WI38 (cell line): Measurements from ENCODE around the gene FHAD1.

Experiments
- H3K4me3 ChIP-seq: 2 replicates; pipeline ENCODE4 v1.5.1; 2011; ENCODE audit warnings: low read depth, mild to moderate bottlenecking, control low read depth, low read length
- TF ChIP-seq, protein P1 (sequence below): IDR thresholded peaks from 2 replicates; pipeline ENCODE4 v1.5.1; 2012; ENCODE audit warnings: low read depth, mild to moderate bottlenecking, control low read depth, low read length

FHAD1 gene

GRCh38 chr1:15212216-15212953 is 34.6 kb upstream of the FHAD1 start:
- no peak overlapping the region for H3K4me3 ChIP-seq
- TF ChIP-seq, protein P1, sequence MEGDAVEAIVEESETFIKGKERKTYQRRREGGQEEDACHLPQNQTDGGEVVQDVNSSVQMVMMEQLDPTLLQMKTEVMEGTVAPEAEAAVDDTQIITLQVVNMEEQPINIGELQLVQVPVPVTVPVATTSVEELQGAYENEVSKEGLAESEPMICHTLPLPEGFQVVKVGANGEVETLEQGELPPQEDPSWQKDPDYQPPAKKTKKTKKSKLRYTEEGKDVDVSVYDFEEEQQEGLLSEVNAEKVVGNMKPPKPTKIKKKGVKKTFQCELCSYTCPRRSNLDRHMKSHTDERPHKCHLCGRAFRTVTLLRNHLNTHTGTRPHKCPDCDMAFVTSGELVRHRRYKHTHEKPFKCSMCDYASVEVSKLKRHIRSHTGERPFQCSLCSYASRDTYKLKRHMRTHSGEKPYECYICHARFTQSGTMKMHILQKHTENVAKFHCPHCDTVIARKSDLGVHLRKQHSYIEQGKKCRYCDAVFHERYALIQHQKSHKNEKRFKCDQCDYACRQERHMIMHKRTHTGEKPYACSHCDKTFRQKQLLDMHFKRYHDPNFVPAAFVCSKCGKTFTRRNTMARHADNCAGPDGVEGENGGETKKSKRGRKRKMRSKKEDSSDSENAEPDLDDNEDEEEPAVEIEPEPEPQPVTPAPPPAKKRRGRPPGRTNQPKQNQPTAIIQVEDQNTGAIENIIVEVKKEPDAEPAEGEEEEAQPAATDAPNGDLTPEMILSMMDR = no peak

DNA sequence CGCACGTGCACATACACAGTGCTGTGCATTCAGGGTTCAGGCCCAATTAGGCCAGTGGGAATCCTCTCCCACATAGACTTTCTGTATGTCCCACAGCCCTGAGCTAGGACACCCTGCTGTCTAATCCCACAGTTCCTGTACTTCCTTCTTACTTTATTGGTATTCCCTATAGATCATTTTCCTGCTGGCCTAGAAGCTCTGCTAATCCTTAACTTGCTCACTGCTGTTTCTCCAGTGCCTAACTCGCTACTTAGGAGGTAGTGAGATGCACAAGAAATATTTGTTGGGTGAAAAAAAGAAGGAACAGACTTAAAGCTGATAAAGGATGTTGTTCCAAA is 34.1 kb upstream of the FHAD1 start:
- no peak overlapping the region for H3K4me3 ChIP-seq
- TF ChIP-seq, protein P1 = no peak

GRCh38 chr1:15213341-15213821 is 33.6 kb upstream of the FHAD1 start:
- no peak overlapping the region for H3K4me3 ChIP-seq
- TF ChIP-seq, protein P1 = no peak

GRCh38 chr1:15214527-15214926 is 32.5 kb upstream of the FHAD1 start:
- TF ChIP-seq, protein P1 = no peak
- no peak overlapping the region for H3K4me3 ChIP-seq

DNA sequence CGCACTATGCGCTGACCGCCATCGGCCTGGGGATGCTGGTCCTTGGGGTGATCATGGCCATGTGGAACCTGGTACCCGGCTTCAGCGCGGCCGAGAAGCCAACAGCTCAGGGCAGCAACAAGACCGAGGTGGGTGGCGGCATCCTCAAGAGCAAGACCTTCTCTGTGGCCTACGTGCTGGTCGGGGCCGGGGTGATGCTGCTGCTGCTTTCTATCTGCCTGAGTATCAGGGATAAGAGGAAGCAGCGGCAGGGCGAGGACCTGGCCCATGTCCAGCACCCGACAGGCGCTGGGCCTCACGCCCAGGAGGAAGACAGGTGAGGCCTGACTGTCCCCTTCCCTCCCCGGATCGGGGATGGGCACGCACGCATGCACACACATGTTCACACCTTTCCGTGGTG is 31.9 kb upstream of the FHAD1 start:
- TF ChIP-seq, protein P1 = no peak
- no peak overlapping the region for H3K4me3 ChIP-seq

- no peak overlapping the region for H3K4me3 ChIP-seq
- TF ChIP-seq, protein P1 = no peak
Observed at GRCh38 chr1:15217654-15218053, 29.4 kb upstream of the FHAD1 start.

DNA sequence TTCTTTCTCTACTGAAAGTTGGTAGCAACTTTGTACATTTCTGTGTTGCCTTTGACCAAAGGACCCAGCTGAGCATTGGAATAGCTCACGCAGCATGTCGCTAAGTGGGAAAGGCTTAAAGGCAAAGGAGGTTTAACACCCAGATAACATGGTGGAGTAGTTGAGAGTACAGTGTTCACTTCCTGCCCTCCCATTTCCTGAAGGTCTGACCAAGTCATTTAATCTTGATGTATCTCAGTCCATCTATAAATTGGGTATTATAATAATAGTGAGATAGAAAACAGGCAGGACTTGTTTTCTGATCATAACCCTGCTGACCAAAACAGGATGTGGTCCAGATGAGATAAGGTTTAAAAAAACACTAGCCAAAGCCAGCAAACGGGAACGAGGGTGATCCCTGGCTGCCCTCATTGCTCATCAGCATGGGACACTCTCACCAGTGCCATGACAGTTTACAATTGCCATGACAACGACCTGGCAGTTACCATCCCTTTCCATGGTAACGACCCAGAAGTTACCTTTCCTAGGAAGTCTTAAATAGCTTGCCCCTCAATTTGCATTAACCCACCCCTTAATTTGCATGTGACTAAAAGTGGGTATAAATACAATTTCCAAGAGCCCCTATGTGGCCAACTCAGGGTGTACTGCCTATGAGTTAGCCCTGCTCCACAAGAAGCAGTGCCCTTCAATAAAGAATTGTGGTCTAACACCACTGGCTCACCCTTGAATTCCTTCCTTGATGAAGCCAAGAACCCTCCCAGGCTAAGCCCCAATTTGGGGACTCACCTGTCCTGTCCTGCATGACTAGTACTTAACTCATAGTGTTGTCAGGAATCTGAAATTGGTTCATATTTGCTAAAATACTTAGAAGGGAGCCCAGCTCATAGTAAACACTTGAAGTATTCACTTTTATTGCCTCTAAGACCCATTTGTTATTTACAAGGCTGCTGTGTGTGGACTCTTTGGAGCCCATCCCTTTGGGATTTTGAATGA is 28.4 kb upstream of the FHAD1 start:
- TF ChIP-seq, protein P1 = no peak
- no peak overlapping the region for H3K4me3 ChIP-seq
